ENCODE measurements around the gene NYAP1.

NYAP1 gene

DNA sequence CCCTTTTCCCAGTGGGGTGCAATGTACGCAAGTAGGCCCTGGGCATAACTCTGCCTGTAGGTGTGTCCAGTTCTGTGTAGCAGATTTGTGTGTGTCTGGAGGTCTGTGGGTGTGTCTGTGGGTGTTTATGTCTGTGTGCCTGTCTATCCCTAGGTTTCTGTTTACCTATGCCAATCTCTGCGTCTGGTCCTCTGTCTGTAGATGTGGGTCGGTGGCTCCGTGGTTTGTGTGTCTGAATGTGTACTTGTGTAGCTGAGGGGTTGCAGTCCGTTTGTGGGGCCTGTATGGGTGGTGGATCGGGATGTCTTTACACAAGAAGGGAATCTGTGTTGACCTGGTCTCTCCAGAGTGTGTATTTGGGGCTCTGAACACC lies 932 bp downstream of the NYAP1 start:
- no peaks in the 10 kb centered on the region for H3K9me3 ChIP-seq (ENCODE audit: control insufficient read depth, insufficient read depth, low read depth, low read length)
- TF ChIP-seq HOXC10 (CRISPR knock-in tag; IDR thresholded peaks at IDR 0.05) (no peak), KLF10 (tag by site-specific recombination; IDR thresholded peaks at IDR 0.05) (0 out of 2 replicates have a peak, but pooled peaks have one; percentile 29), ZFHX2 (tag by site-specific recombination; conservative IDR thresholded peaks at IDR 0.05) (peak; percentile 96), KLF9 (tag by site-specific recombination; IDR thresholded peaks at IDR 0.05; ENCODE audit: low read depth) (0 out of 2 replicates have a peak, but pooled peaks have one; percentile 24), ZNF830 (tag by site-specific recombination; IDR thresholded peaks at IDR 0.05; ENCODE audit: low read depth) (no peak), EGR2 (tag by site-specific recombination; IDR thresholded peaks at IDR 0.05; ENCODE audit: low read depth) (peak; percentile 94), MZF1 (tag by site-specific recombination; IDR thresholded peaks at IDR 0.05; ENCODE audit: borderline replicate concordance) (no peak)
- TF ChIP-seq, protein P1, sequence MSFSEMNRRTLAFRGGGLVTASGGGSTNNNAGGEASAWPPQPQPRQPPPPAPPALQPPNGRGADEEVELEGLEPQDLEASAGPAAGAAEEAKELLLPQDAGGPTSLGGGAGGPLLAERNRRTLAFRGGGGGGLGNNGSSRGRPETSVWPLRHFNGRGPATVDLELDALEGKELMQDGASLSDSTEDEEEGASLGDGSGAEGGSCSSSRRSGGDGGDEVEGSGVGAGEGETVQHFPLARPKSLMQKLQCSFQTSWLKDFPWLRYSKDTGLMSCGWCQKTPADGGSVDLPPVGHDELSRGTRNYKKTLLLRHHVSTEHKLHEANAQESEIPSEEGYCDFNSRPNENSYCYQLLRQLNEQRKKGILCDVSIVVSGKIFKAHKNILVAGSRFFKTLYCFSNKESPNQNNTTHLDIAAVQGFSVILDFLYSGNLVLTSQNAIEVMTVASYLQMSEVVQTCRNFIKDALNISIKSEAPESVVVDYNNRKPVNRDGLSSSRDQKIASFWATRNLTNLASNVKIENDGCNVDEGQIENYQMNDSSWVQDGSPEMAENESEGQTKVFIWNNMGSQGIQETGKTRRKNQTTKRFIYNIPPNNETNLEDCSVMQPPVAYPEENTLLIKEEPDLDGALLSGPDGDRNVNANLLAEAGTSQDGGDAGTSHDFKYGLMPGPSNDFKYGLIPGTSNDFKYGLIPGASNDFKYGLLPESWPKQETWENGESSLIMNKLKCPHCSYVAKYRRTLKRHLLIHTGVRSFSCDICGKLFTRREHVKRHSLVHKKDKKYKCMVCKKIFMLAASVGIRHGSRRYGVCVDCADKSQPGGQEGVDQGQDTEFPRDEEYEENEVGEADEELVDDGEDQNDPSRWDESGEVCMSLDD (tag by site-specific recombination; IDR thresholded peaks at IDR 0.05): peak; percentile 32
- H3K36me3 ChIP-seq (ENCODE audit: control insufficient read depth in 2 of 2, insufficient read depth in 1 of 2, low read length in 2 of 2): no peaks in the 10 kb centered on the region
- no peak overlapping the region for H3K27ac ChIP-seq (ENCODE audit: extremely low read depth, low read depth, low read length)
- no peak overlapping the region for H3K4me3 ChIP-seq (ENCODE audit: low read depth, low read length)
- no peaks in the 10 kb centered on the region for H3K4me1 ChIP-seq (ENCODE audit: control insufficient read depth, insufficient read depth, low read length)
- ChIA-PET CTCF (interaction anchor here (1.6 kb wide), 1 partner anchor 75 kb away, joined by 6 read pairs; no protein-coding TSS in a partner anchor), POLR2A (no interaction called here)

DNA sequence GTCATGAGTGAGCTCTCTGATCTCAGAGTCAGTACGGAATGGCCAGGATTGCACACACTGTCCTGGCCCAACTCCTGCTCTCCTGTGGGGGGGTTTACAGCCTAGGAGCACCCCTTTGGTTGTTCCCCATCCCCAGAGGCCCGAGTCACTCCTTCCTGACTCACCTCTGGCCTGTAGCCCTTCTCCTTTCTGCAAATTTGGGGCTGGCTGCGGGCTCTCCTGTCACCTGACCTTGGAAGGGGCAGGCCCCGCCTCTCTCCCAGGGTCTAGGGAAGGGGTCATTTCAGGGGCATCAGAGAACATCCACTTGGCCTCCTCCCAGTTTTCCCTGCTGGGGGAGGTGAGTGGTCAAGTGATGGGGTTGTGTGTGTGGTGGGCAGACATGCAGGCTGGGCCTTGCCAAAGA lies 1.7 kb downstream of the NYAP1 start:
- no peaks in the 10 kb centered on the region for H3K36me3 ChIP-seq (ENCODE audit: control insufficient read depth in 2 of 2, insufficient read depth in 1 of 2, low read length in 2 of 2)
- H3K27ac ChIP-seq (ENCODE audit: extremely low read depth, low read depth, low read length): no peak overlapping the region
- ChIA-PET CTCF (interaction anchor here (0.6 to 1.6 kb wide), 3 partner anchors 16 to 307 kb away, joined by 3 to 6 read pairs (median 3); no protein-coding TSS in a partner anchor), POLR2A (interaction anchor here (0.6 kb wide), 1 partner anchor 308 kb away, joined by 3 read pairs; the partner anchor contains the start of gene STAG3)
- no peak overlapping the region for H3K4me3 ChIP-seq (ENCODE audit: low read depth, low read length)
- H3K9me3 ChIP-seq (ENCODE audit: control insufficient read depth, insufficient read depth, low read depth, low read length): no peaks in the 10 kb centered on the region
- TF ChIP-seq, protein P2, sequence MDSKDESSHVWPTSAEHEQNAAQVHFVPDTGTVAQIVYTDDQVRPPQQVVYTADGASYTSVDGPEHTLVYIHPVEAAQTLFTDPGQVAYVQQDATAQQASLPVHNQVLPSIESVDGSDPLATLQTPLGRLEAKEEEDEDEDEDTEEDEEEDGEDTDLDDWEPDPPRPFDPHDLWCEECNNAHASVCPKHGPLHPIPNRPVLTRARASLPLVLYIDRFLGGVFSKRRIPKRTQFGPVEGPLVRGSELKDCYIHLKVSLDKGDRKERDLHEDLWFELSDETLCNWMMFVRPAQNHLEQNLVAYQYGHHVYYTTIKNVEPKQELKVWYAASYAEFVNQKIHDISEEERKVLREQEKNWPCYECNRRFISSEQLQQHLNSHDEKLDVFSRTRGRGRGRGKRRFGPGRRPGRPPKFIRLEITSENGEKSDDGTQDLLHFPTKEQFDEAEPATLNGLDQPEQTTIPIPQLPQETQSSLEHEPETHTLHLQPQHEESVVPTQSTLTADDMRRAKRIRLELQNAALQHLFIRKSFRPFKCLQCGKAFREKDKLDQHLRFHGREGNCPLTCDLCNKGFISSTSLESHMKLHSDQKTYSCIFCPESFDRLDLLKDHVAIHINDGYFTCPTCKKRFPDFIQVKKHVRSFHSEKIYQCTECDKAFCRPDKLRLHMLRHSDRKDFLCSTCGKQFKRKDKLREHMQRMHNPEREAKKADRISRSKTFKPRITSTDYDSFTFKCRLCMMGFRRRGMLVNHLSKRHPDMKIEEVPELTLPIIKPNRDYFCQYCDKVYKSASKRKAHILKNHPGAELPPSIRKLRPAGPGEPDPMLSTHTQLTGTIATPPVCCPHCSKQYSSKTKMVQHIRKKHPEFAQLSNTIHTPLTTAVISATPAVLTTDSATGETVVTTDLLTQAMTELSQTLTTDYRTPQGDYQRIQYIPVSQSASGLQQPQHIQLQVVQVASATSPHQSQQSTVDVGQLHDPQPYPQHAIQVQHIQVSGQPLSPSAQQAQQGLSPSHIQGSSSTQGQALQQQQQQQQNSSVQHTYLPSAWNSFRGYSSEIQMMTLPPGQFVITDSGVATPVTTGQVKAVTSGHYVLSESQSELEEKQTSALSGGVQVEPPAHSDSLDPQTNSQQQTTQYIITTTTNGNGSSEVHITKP (tag by site-specific recombination; IDR thresholded peaks at IDR 0.05): peak; percentile 78
- TF ChIP-seq ZSCAN5A (tag by site-specific recombination; IDR thresholded peaks at IDR 0.05): no peak
- H3K4me1 ChIP-seq (ENCODE audit: control insufficient read depth, insufficient read depth, low read length): no peaks in the 10 kb centered on the region

- no peaks in the 10 kb centered on the region for H3K4me1 ChIP-seq (ENCODE audit: control insufficient read depth, insufficient read depth, low read length)
- H3K4me3 ChIP-seq (ENCODE audit: low read depth, low read length): no peak overlapping the region
- no peak overlapping the region for H3K27ac ChIP-seq (ENCODE audit: extremely low read depth, low read depth, low read length)
- H3K9me3 ChIP-seq (ENCODE audit: control insufficient read depth, insufficient read depth, low read depth, low read length): no peaks in the 10 kb centered on the region
- CTCF ChIA-PET: interaction anchor here (0.6 to 1.2 kb wide), 3 partner anchors 17 to 308 kb away, joined by 3 to 5 read pairs (median 3); no protein-coding TSS in a partner anchor
- TF ChIP-seq ZNF341 (tag by site-specific recombination; IDR thresholded peaks at IDR 0.05; ENCODE audit: low read depth): peak; percentile 86
- TF ChIP-seq GLIS2 (tag by site-specific recombination; IDR thresholded peaks at IDR 0.05): peak; percentile 32; the same call in 1 of the 2 replicates
- no peak for TF ChIP-seq KLF1 (tag by site-specific recombination; IDR thresholded peaks at IDR 0.05)
- 0 out of 2 replicates have a peak, but pooled peaks have one; percentile 7 for TF ChIP-seq ZNF366 (tag by site-specific recombination; conservative IDR thresholded peaks at IDR 0.05)
- no peak for TF ChIP-seq ZNF707 (tag by site-specific recombination; IDR thresholded peaks at IDR 0.05)
- H3K36me3 ChIP-seq (ENCODE audit: control insufficient read depth in 2 of 2, insufficient read depth in 1 of 2, low read length in 2 of 2): no peaks in the 10 kb centered on the region
- POLR2A ChIA-PET: no interaction called here
Measured at GRCh38 chr7:100486111-100486636, 2.4 kb downstream of the NYAP1 start.
